ENCODE measurements around the gene PRKRA.
"Not testable (repeated sequence)": the region's sequence is repeated elsewhere in the genome, so short reads cannot be mapped to it uniquely, and the experiment has no call there.

Gene PRKRA

DNA sequence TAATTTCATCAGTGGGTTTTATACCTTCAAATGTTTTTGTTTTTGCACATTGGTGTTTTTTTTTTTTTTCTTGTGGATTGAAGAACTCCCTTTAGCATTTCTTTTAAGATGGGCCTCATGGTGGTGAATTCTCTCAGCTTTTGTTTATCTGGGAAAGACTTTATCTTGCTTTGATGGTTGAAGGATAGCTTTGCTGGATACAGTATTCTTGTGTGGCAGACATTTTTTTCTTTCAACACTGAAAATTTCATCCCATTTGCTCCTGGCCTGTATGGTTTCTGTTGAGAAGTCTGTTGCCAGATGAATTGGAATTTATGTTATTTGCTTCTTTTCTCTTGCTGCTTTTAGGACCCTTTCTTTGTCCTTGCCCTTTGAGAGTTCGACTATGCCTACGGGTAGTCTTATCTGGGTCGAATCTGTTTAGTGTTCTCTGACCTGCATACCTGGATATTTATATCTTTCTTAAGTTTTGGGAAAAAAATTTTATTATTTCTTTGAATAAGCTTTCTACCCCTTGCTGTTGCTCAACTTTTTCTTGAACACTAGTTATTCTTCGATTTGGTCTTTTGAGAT, 25.6 kb downstream of the PRKRA start:
- DNase-seq (ENCODE audit: insufficient read length, low spot score) (no peak), FAIRE-seq (no peak)
- no peak for TF ChIP-seq CTCF (IDR thresholded peaks at IDR 0.05; ENCODE audit: insufficient read depth, missing control alignments)

- DNase-seq (ENCODE audit: insufficient read length, low spot score): not testable (repeated sequence)
- peak; percentile 51 for FAIRE-seq
Measured at GRCh38 chr2:178423746-178424145, 27.2 kb downstream of the PRKRA start.

DNA sequence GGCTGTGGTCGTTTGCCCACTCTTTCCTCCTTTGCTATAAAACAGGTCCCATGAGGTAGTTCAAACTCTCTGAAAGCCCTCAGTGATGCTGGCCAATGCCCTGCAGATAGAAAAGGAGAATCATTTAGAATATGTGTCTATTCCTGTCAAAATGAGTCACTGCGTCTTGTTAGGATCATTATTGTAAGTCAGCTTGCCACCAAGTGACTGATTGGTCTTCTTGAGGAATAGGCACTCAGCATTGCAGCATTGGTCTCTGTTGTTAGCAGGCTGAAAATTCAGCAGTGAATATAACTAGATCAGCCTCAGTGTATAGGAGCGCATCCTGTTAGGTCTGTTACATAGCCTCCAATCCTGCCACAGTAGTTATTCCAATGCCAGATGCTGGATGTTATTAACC, 28.9 kb downstream of the PRKRA start:
- no peak for FAIRE-seq
- DNase-seq (ENCODE audit: insufficient read length, low spot score): no peak

DNA sequence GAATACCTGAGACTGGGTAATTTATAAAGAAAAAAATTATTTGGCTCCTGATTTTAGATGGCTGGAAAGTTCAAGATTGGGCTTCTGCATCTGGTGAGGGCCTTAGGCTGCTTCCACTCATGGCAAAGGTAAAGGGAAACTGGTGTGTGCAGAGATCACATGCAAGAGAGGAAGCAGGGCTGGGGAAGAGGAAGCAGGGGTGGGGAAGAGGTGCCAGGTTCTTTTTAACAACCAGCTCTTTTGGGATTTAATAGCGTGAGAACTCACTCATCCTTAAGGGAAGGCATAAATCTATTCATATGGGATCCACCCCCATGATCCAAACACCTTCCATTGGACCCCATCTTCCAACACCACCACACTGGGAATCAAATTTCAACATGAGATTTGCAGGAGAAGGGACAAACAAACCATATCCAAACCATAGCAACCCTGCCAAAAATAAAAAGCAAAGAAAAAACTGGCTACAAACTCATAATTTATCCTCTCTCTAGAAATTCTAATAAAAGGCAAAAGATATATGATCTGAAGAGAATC, 30.4 kb downstream of the PRKRA start:
- TF ChIP-seq CTCF (IDR thresholded peaks at IDR 0.05; ENCODE audit: insufficient read depth, missing control alignments): no peak
- DNase-seq (ENCODE audit: insufficient read length, low spot score) (no peak), FAIRE-seq (no peak)

More for the DNA sequence above, 28.9 kb downstream of the PRKRA start:
- no peak for TF ChIP-seq CTCF (IDR thresholded peaks at IDR 0.05; ENCODE audit: insufficient read depth, missing control alignments)

DNA sequence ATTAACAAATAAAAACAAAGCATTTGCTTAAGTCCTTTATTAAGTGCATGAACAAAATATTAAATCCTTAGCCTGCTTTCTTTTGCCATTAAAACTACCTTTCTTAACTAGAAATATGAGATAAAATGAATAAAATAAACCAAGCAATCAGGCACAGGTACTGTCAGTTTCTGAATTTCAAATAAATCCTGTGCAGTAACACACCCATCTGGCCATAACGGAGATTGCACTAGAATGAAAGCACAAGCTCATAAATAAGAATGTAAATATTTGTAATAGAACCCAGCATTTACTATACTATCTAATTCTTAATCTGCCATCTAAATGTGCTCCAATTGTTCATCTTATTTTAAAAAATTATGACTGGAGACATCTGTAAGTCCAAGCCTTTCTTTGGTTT, 31.9 kb downstream of the PRKRA start:
- no peak for DNase-seq (ENCODE audit: insufficient read length, low spot score)
- peak; percentile 47 for TF ChIP-seq CTCF (IDR thresholded peaks at IDR 0.05; ENCODE audit: insufficient read depth, missing control alignments)
- no peak for FAIRE-seq

- DNase-seq (ENCODE audit: insufficient read length, low spot score): no peak
- TF ChIP-seq CTCF (IDR thresholded peaks at IDR 0.05; ENCODE audit: insufficient read depth, missing control alignments): no peak
- FAIRE-seq: no peak
Measured at GRCh38 chr2:178418426-178418825, 32.5 kb downstream of the PRKRA start.

DNA sequence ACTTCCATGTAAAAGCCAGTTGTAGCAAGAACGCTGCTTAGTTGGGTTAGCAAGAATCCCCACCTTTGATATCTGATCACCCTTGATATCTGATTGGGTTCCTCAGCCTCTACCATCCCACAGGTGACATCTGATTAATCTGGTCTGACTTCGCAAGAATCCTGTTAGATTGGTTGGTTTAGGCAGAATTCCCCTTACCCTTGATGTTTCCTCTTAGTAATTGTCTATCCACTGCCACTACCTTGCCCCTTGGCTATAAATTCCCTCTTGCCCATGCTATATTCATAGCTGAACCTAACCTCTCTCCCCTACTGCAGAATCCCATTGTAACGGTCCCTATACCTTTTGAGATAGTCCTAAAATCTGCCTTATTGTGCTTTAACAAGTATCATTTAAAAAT, 33.1 kb downstream of the PRKRA start:
- DNase-seq (ENCODE audit: insufficient read length, low spot score) (no peak), FAIRE-seq (no peak)
- no peak for TF ChIP-seq CTCF (IDR thresholded peaks at IDR 0.05; ENCODE audit: insufficient read depth, missing control alignments)

- FAIRE-seq (no peak), DNase-seq (ENCODE audit: insufficient read length, low spot score) (no peak)
- TF ChIP-seq CTCF (IDR thresholded peaks at IDR 0.05; ENCODE audit: insufficient read depth, missing control alignments): no peak
Measured at GRCh38 chr2:178415979-178416378, 35.0 kb downstream of the PRKRA start.
